ENCODE results near the gene GRWD1. TPM values are rescaled to one million over a fixed set of nuclear protein-coding genes. Genes with fewer than 3 reads are reported as not detected.
A peak's percentile ranks its signal among the peaks of the same experiment; 100 is the strongest.

Gene GRWD1
- total RNA-seq, 1 experiment from 2014 or later = 56.7 TPM

DNA sequence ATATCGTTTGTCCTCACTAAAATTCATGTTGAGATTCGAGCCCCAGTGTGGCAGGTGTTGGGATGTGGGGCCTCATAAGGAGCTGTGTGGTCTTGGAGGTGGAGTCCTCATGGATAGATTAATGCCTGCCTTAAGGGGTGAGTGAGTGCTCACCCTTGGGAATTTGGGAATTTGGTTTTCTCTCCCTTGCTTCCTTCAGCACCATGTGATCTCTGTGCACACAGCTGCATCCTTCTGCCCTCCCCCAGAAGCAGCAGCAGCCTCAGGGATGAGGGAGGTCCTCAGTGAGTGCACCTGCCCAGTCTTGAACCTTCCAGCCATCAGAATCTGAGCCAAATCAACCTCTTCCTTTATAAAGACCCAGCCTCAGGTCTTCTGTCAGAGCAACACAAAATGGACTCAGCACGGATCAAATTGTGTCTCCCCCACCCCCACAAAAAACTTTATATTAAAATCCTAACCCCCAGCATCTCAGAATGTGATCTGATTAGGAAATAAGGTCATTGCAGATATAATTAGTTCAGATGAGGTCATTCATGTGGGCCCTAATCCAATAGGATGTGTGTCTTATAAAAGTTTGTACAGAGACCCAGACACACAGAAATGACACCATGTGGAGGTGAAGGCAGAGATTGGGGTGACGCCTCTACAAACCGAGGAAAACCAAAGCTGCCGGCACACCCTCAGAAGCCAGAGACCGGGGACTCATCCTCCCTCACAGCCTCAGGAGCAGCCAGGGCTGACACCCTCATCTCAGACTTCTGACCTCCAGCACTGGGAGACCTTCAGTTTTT lies 36.3 kb downstream of the GRWD1 start:
- intact Hi-C loops (cut with micrococcal nuclease; ENCODE audit: unreplicated experiment) = no loop called here
- TF ChIP-seq TCF7L2 (IDR thresholded peaks at IDR 0.05; ENCODE audit: low read depth, low read length) (no peak), CTCF (IDR thresholded peaks at IDR 0.05) (no peak)
- in situ Hi-C loops (cut with HindIII; ENCODE audit: low pct_unique_long_range_greater_than_20kb, low sequenced_read_pairs) = no loop called here
- DNase-seq (ENCODE audit: low read depth, low spot score) (no peak), ATAC-seq (peak; percentile 36)
- H3K27me3 ChIP-seq (ENCODE audit: control insufficient read depth, insufficient read depth, low read length) = no peaks in the 10 kb centered on the region
- ChIA-PET POLR2A (no interaction called here), CTCF (no interaction called here)
- no peak overlapping the region for H3K4me3 ChIP-seq (ENCODE audit: low read depth in 2 of 2, low read length in 2 of 2)
- H3K27ac ChIP-seq (ENCODE audit: low read length) = peak overlapping the region; percentile 44; the same call in 1 of the 2 replicates
- H3K4me1 ChIP-seq (ENCODE audit: control insufficient read depth, insufficient read depth, low read length) = peaks cover 13% of the 10 kb centered on the region
- TSS peak; percentile 56 for BruUV-seq (replicated peaks)
- no peaks in the 10 kb centered on the region; the same call in 1 of the 2 replicates for H3K36me3 ChIP-seq (ENCODE audit: control insufficient read depth, insufficient read depth, low read length)
- H3K9me3 ChIP-seq (ENCODE audit: control insufficient read depth, insufficient read depth, low read depth, low read length) = no peaks in the 10 kb centered on the region

DNA sequence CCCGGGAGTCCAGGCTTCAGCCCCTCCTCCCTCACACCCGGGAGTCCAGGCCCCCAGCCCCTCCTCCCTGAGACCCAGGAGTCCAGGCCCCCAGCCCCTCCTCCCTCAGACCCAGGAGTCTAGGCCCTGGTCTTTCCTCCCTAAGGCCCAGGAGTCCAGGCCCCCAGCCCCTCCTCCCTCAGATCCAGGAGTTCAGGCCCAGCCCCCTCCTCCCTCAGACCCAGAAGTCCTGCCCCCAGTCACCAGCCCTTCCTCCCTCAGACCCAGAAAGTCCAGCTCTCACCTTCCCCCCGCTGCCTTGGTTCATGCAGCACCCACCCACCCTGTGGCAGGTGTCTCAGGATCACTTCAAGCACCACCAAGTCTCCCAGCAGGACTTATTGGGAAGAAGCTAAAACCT lies 37.5 kb downstream of the GRWD1 start:
- CTCF ChIA-PET = no interaction called here
- in situ Hi-C loops (cut with HindIII; ENCODE audit: low pct_unique_long_range_greater_than_20kb, low sequenced_read_pairs) (no loop called here), intact Hi-C loops (cut with micrococcal nuclease; ENCODE audit: unreplicated experiment) (no loop called here)
- peaks cover 25% of the 10 kb centered on the region for H3K4me1 ChIP-seq (ENCODE audit: control insufficient read depth, insufficient read depth, low read length)
- H3K27ac ChIP-seq (ENCODE audit: low read length) = no peak overlapping the region
- no peak overlapping the region for H3K4me3 ChIP-seq (ENCODE audit: low read depth in 2 of 2, low read length in 2 of 2)
- ATAC-seq (no peak), DNase-seq (ENCODE audit: low read depth, low spot score) (no peak)
- H3K27me3 ChIP-seq (ENCODE audit: control insufficient read depth, insufficient read depth, low read length) = no peaks in the 10 kb centered on the region
- TF ChIP-seq POLR2AphosphoS5 (IDR thresholded peaks at IDR 0.05; ENCODE audit: low read depth, low read length) (no peak), REST (IDR thresholded peaks at IDR 0.05; ENCODE audit: insufficient read depth in 1 of 2, low read depth in 2 of 2, low read length in 1 of 2) (no peak), TCF7L2 (IDR thresholded peaks at IDR 0.05; ENCODE audit: low read depth, low read length) (no peak), SIN3A (IDR thresholded peaks at IDR 0.05; ENCODE audit: borderline replicate concordance, insufficient read depth, low read depth, low read length) (no peak), CTCF (IDR thresholded peaks at IDR 0.05) (no peak)
- no peaks in the 10 kb centered on the region for H3K36me3 ChIP-seq (ENCODE audit: control insufficient read depth, insufficient read depth, low read length)
- POLR2A ChIA-PET = no interaction called here
- no peaks in the 10 kb centered on the region for H3K9me3 ChIP-seq (ENCODE audit: control insufficient read depth, insufficient read depth, low read depth, low read length)
- BruUV-seq (replicated peaks) = no TSS peak
